B cell (primary cell): ENCODE data around the gene CDH13. TPM values are rescaled to one million over a fixed set of nuclear protein-coding genes. Genes with fewer than 3 reads are reported as not detected.

Source experiments
- polyA plus RNA-seq: library from polyadenylated mRNA; depleted of rRNA; stranded (reverse); fragments of >200 nt; gene quantifications from 2 replicates; pipeline ENCODE4 v1.2.3, GENCODE V29; 2012
- small RNA-seq: library from RNA; depleted of rRNA; stranded (forward); fragments of <200 nt; gene quantifications from one replicate; pipeline ENCODE3, GENCODE V24; 2012; ENCODE audit warnings: low replicate concordance, low read depth; ENCODE audit not compliant: insufficient read length
- total RNA-seq, 2 donors: library from RNA; stranded (reverse); fragments of 120-200 nt in 1 of 2; gene quantifications; 1 replicate in 1 of 2; 2 replicates in 1 of 2; pipeline versions ENCODE4 v1.2.3 to v1.2.4, GENCODE V29; 2013 to 2022

Gene CDH13
- total and polyA plus RNA-seq, 2 donors (not counting 1 experiment from before 2014, with no cell fraction given) = not detected

Small RNAs within 50 kb of the gene (small RNA-seq; reads per million reads assigned to genes)
- gene AC099506.2 (not detected), gene MIR3182 (not detected), gene MIR8058 (not detected)
